Stomach (tissue), 4 donors: ENCODE results near the gene RELL2.

Experiments
- EP300 ChIP-seq: sonication (generic); formaldehyde crosslinking; IDR thresholded peaks from one replicate; pipeline ENCODE4 v1.6.1; 2017; ENCODE audit warnings: antibody characterized with exemption
- POLR2A ChIP-seq, 4 donors: fragments of 450-650 bp; IDR thresholded peaks; one replicate each; pipeline ENCODE4 v1.6.1; 2016; ENCODE audit warnings: antibody characterized with exemption in 4 of 4, control low read depth in 2 of 4, mild to moderate bottlenecking in 1 of 4, moderate library complexity in 1 of 4
- POLR2AphosphoS5 ChIP-seq, 3 donors: sonication (generic); formaldehyde crosslinking; IDR thresholded peaks; one replicate each; pipeline ENCODE4 v1.6.1; 2016; ENCODE audit warnings: antibody characterized with exemption in 3 of 3
- TF ChIP-seq, protein P1 (sequence below), 7 experiments: fragments of 450-650 bp in 4 of 7; fragments of 200-600 bp in 3 of 7; sonication (generic) in 3 of 7; IDR thresholded peaks; one replicate each; pipeline ENCODE4 v1.5.1; 2016 to 2019; ENCODE audit warnings: antibody characterized with exemption in 7 of 7, control low read depth in 2 of 7, mild to moderate bottlenecking in 1 of 7

- TF ChIP-seq POLR2AphosphoS5 (IDR thresholded peaks at IDR 0.05) (peak in 2 of 3 donors; percentile 19 to 26), EP300 (no peak), POLR2A (IDR thresholded peaks at IDR 0.05) (no peak)
- TF ChIP-seq, protein P1, sequence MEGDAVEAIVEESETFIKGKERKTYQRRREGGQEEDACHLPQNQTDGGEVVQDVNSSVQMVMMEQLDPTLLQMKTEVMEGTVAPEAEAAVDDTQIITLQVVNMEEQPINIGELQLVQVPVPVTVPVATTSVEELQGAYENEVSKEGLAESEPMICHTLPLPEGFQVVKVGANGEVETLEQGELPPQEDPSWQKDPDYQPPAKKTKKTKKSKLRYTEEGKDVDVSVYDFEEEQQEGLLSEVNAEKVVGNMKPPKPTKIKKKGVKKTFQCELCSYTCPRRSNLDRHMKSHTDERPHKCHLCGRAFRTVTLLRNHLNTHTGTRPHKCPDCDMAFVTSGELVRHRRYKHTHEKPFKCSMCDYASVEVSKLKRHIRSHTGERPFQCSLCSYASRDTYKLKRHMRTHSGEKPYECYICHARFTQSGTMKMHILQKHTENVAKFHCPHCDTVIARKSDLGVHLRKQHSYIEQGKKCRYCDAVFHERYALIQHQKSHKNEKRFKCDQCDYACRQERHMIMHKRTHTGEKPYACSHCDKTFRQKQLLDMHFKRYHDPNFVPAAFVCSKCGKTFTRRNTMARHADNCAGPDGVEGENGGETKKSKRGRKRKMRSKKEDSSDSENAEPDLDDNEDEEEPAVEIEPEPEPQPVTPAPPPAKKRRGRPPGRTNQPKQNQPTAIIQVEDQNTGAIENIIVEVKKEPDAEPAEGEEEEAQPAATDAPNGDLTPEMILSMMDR (IDR thresholded peaks at IDR 0.05): no peak
Measured at GRCh38 chr5:141605523-141606277, 31.1 kb upstream of the RELL2 start.
